Progenitor cell of endocrine pancreas (in vitro differentiated cells): ENCODE measurements around the gene SEC24A. TPM values are rescaled to one million over a fixed set of nuclear protein-coding genes. Genes with fewer than 3 reads are reported as not detected.

Source experiments
- DNase-seq: peaks from one replicate; pipeline ENCODE4 v3.0.0; 2021; ENCODE audit warnings: low spot score; ENCODE audit not compliant: unreplicated experiment
- H3K27ac Mint-ChIP-seq: 2 replicates; pipeline ENCODE4 v1.8.0; 2021; ENCODE audit warnings: mild to moderate bottlenecking, moderate library complexity, mixed read lengths
- H3K27me3 Mint-ChIP-seq: 2 replicates; pipeline ENCODE4 v1.8.0; 2021; ENCODE audit warnings: mixed read lengths
- H3K36me3 Mint-ChIP-seq: 2 replicates; pipeline ENCODE4 v1.8.0; 2022; ENCODE audit warnings: mixed read lengths; ENCODE audit not compliant: insufficient read depth
- H3K4me1 Mint-ChIP-seq: 2 replicates; pipeline ENCODE4 v1.8.0; 2021; ENCODE audit warnings: low read depth, mixed read lengths
- H3K4me3 Mint-ChIP-seq: 2 replicates; pipeline ENCODE4 v1.8.0; 2021; ENCODE audit warnings: low read depth, mild to moderate bottlenecking, moderate library complexity, mixed read lengths
- H3K9me3 Mint-ChIP-seq: 2 replicates; pipeline ENCODE4 v1.8.0; 2021; ENCODE audit warnings: low read depth, mixed read lengths
- total RNA-seq: library from RNA; stranded (reverse); gene quantifications from 2 replicates; pipeline ENCODE4 v1.2.1, GENCODE V29; 2021
- TF ChIP-seq, protein P1 (sequence below): fragments of 200-600 bp; sonication (generic); IDR thresholded peaks from one replicate; pipeline ENCODE4 v1.5.0; 2021; ENCODE audit warnings: antibody characterized with exemption, mild to moderate bottlenecking; ENCODE audit not compliant: unreplicated experiment

Gene SEC24A
- total RNA-seq, 1 donor from 2014 or later, result 27.0 TPM

DNA sequence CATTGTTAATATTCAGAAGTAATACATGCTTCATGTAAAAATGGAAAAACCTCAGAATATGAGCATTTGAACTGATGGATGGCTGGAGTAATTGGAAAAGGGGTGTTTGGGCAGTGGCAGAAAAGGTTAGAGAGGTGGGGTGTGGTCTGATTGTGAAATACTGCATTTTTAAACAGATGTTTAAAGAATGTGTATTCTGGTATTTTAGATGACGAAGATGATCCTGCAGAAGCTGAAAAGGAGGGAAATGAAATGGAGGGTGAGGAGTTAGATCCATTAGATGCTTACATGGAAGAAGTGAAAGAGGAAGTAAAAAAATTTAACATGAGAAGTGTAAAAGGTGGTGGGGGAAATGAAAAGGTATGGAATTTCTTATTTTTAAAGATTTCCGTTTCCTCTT lies 128.8 kb downstream of the SEC24A start:
- Mint-ChIP-seq H3K9me3 (no peaks in the 10 kb centered on the region), H3K4me3 (no peak overlapping the region), H3K27me3 (no peaks in the 10 kb centered on the region), H3K27ac (no peak overlapping the region), H3K4me1 (no peaks in the 10 kb centered on the region), H3K36me3 (peaks cover 24% of the 10 kb centered on the region)
- TF ChIP-seq, protein P1, sequence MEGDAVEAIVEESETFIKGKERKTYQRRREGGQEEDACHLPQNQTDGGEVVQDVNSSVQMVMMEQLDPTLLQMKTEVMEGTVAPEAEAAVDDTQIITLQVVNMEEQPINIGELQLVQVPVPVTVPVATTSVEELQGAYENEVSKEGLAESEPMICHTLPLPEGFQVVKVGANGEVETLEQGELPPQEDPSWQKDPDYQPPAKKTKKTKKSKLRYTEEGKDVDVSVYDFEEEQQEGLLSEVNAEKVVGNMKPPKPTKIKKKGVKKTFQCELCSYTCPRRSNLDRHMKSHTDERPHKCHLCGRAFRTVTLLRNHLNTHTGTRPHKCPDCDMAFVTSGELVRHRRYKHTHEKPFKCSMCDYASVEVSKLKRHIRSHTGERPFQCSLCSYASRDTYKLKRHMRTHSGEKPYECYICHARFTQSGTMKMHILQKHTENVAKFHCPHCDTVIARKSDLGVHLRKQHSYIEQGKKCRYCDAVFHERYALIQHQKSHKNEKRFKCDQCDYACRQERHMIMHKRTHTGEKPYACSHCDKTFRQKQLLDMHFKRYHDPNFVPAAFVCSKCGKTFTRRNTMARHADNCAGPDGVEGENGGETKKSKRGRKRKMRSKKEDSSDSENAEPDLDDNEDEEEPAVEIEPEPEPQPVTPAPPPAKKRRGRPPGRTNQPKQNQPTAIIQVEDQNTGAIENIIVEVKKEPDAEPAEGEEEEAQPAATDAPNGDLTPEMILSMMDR, result no peak
- no peak for DNase-seq

Other genes starting within 250 kb of the SEC24A start
- 28.3 and 29.0 TPM in 2 replicates for gene CDKN2AIPNL, start 236.9 kb upstream of the SEC24A start, total RNA-seq
- gene JADE2, start 123.1 kb upstream of the SEC24A start, total RNA-seq, result 6.7 and 7.8 TPM in 2 replicates
- gene SAR1B, start 16.0 kb upstream of the SEC24A start, total RNA-seq, result 51.9 and 54.8 TPM in 2 replicates
- gene CAMLG, start 89.8 kb downstream of the SEC24A start, total RNA-seq, result 40.8 and 45.3 TPM in 2 replicates
- 72.3 and 73.2 TPM in 2 replicates for gene DDX46, start 110.0 kb downstream of the SEC24A start, total RNA-seq
- 59.2 and 62.2 TPM in 2 replicates for gene C5orf24, start 197.2 kb downstream of the SEC24A start, total RNA-seq
- 43.9 and 46.5 TPM in 2 replicates for gene TXNDC15, start 225.6 kb downstream of the SEC24A start, total RNA-seq